PC-9 (cell line): ENCODE results near the gene CLSTN1.

ENCODE experiments used
- EZH2 ChIP-seq: fragments of 200-600 bp; sonication (generic); IDR thresholded peaks from 2 replicates; pipeline ENCODE4 v1.8.0; 2017; ENCODE audit warnings: antibody characterized with exemption, low read depth
- TF ChIP-seq, protein P1 (sequence below): fragments of 200-600 bp; sonication (generic); conservative IDR thresholded peaks from 2 replicates; pipeline ENCODE4 v1.6.1; 2017; ENCODE audit warnings: mixed run types, antibody characterized with exemption, mild to moderate bottlenecking, moderate library complexity

GRCh38 chr1:9787702-9788101 is 36.1 kb downstream of the CLSTN1 start:
- TF ChIP-seq, protein P1, sequence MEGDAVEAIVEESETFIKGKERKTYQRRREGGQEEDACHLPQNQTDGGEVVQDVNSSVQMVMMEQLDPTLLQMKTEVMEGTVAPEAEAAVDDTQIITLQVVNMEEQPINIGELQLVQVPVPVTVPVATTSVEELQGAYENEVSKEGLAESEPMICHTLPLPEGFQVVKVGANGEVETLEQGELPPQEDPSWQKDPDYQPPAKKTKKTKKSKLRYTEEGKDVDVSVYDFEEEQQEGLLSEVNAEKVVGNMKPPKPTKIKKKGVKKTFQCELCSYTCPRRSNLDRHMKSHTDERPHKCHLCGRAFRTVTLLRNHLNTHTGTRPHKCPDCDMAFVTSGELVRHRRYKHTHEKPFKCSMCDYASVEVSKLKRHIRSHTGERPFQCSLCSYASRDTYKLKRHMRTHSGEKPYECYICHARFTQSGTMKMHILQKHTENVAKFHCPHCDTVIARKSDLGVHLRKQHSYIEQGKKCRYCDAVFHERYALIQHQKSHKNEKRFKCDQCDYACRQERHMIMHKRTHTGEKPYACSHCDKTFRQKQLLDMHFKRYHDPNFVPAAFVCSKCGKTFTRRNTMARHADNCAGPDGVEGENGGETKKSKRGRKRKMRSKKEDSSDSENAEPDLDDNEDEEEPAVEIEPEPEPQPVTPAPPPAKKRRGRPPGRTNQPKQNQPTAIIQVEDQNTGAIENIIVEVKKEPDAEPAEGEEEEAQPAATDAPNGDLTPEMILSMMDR, result no peak
- TF ChIP-seq EZH2, result no peak
